IMR-90 (cell line): ENCODE data around the gene PCDHGB5.

Experiments
- CEBPB ChIP-seq: IDR thresholded peaks from 2 replicates; pipeline ENCODE4 v1.6.1; 2012; ENCODE audit warnings: low read depth, low read length, improper control_type of control experiment
- CHD1 ChIP-seq: IDR thresholded peaks from 2 replicates; pipeline ENCODE4 v1.6.1; 2012; ENCODE audit warnings: low read depth, low read length, improper control_type of control experiment
- CTCF ChIP-seq: conservative IDR thresholded peaks from 2 replicates; pipeline ENCODE4 v1.5.1; 2012; ENCODE audit warnings: mild to moderate bottlenecking, low read depth, low read length, improper control_type of control experiment
- FOS ChIP-seq: fragments of 150-350 bp; IDR thresholded peaks from 2 replicates; pipeline ENCODE4 v1.6.1; 2016; ENCODE audit warnings: low read depth, low read length
- MAFK ChIP-seq: IDR thresholded peaks from 2 replicates; pipeline ENCODE4 v1.6.1; 2012; ENCODE audit warnings: low read depth, low read length, improper control_type of control experiment
- MAZ ChIP-seq: IDR thresholded peaks from 2 replicates; pipeline ENCODE4 v1.6.1; 2012; ENCODE audit warnings: low read depth, mild to moderate bottlenecking, low read length, improper control_type of control experiment, moderate library complexity, borderline replicate concordance
- MXI1 ChIP-seq: IDR thresholded peaks from 2 replicates; pipeline ENCODE4 v1.6.1; 2012; ENCODE audit warnings: low read depth, mild to moderate bottlenecking, low read length, moderate library complexity, borderline replicate concordance
- POLR2A ChIP-seq: IDR thresholded peaks from 2 replicates; pipeline ENCODE4 v1.6.1; 2012; ENCODE audit warnings: mild to moderate bottlenecking, low read depth, low read length
- RFX5 ChIP-seq: IDR thresholded peaks from 2 replicates; pipeline ENCODE4 v1.8.0; 2012; ENCODE audit warnings: low read depth, mild to moderate bottlenecking, low read length, moderate library complexity
- USF2 ChIP-seq: fragments of 150-350 bp; IDR thresholded peaks from 2 replicates; pipeline ENCODE4 v1.6.1; 2017; ENCODE audit warnings: mild to moderate bottlenecking, antibody characterized with exemption, low read length, low read depth

GRCh38 chr5:141373673-141374317 lies 24.0 kb upstream of the PCDHGB5 start, which contains the start of gene PCDHGA6:
- TF ChIP-seq CTCF (peak; percentile 53), MAZ (no peak), MAFK (no peak), POLR2A (no peak), RFX5 (no peak), CEBPB (no peak), MXI1 (no peak), USF2 (no peak), FOS (no peak), CHD1 (no peak)
